Stimulated activated CD8-positive, alpha-beta memory T cell treated with anti-CD3 and anti-CD28 coated beads, Interleukin-2, amount 100 ng/mL, for 48 hours (primary cell): ENCODE measurements around the gene TMEM181.

Source experiments
- DNase-seq, 2 donors: peaks; one replicate each; pipeline ENCODE4 v3.0.0-alpha.2; 2020; ENCODE audit warnings: low read depth in 2 of 2

TMEM181 gene

GRCh38 chr6:158564243-158565121 is 4.6 kb downstream of the TMEM181 start:
- no peak for DNase-seq

- DNase-seq, result no peak
Observed at GRCh38 chr6:158565122-158565429, 5.2 kb downstream of the TMEM181 start.

- DNase-seq, result no peak
Observed at GRCh38 chr6:158565482-158566040, 5.7 kb downstream of the TMEM181 start.

GRCh38 chr6:158566207-158566818 is 6.4 kb downstream of the TMEM181 start:
- DNase-seq, result no peak

- no peak for DNase-seq
Observed at GRCh38 chr6:158567152-158567551, 7.3 kb downstream of the TMEM181 start.

- DNase-seq, result no peak
Observed at GRCh38 chr6:158567871-158568401, 8.0 kb downstream of the TMEM181 start.

GRCh38 chr6:158568549-158568948 is 8.7 kb downstream of the TMEM181 start:
- no peak for DNase-seq

GRCh38 chr6:158569036-158569435 is 9.1 kb downstream of the TMEM181 start:
- DNase-seq, result no peak

GRCh38 chr6:158570681-158570962 is 10.7 kb downstream of the TMEM181 start:
- no peak for DNase-seq

- no peak for DNase-seq
Observed at GRCh38 chr6:158571826-158572652, 12.1 kb downstream of the TMEM181 start.

GRCh38 chr6:158572653-158573541 is 13.0 kb downstream of the TMEM181 start:
- DNase-seq, result no peak

- DNase-seq, result no peak
Observed at GRCh38 chr6:158573542-158573931, 13.6 kb downstream of the TMEM181 start.

- DNase-seq, result no peak
Observed at GRCh38 chr6:158574800-158575199, 14.9 kb downstream of the TMEM181 start.

- DNase-seq, result no peak
Observed at GRCh38 chr6:158575550-158575949, 15.7 kb downstream of the TMEM181 start.

GRCh38 chr6:158584236-158584651 is 24.4 kb downstream of the TMEM181 start:
- DNase-seq, result no peak

- DNase-seq, result no peak
Observed at GRCh38 chr6:158586652-158587051, 26.8 kb downstream of the TMEM181 start.

- no peak for DNase-seq
Observed at GRCh38 chr6:158589366-158589765, 29.5 kb downstream of the TMEM181 start.

- DNase-seq, result no peak
Observed at GRCh38 chr6:158591134-158591809, 31.4 kb downstream of the TMEM181 start.

GRCh38 chr6:158591810-158592209 is 31.9 kb downstream of the TMEM181 start:
- no peak for DNase-seq

- DNase-seq, result no peak
Observed at GRCh38 chr6:158593670-158594069, 33.8 kb downstream of the TMEM181 start.

GRCh38 chr6:158595223-158595622 is 35.3 kb downstream of the TMEM181 start:
- no peak for DNase-seq
